Jurkat, Clone E6-1 (cell line): ENCODE measurements around the gene GLT1D1. TPM values are rescaled to one million over a fixed set of nuclear protein-coding genes. Genes with fewer than 3 reads are reported as not detected.
"Not testable (repeated sequence)": the region's sequence is repeated elsewhere in the genome, so short reads cannot be mapped to it uniquely, and the experiment has no call there.

Source experiments
- DNase-seq: peaks from one replicate; pipeline ENCODE4 v3.0.0-alpha.2; 2011; ENCODE audit warnings: low read depth, low spot score
- H3K4me3 ChIP-seq: 2 replicates; pipeline ENCODE4 v1.5.1; 2011; ENCODE audit warnings: mild to moderate bottlenecking, low read length, control low read depth, moderate library complexity
- polyA plus RNA-seq: library from polyadenylated mRNA; unstranded; fragments of >200 nt; gene quantifications from one replicate; pipeline ENCODE4 v1.2.1, GENCODE V29; 2012; ENCODE audit warnings: missing spikeins; ENCODE audit not compliant: insufficient read length, insufficient read depth

The GLT1D1 gene
- not detected for polyA plus RNA-seq

GRCh38 chr12:128852885-128853599, at the start of gene GLT1D1:
GLT1D1 (plus strand) TSS chr12:128853478; CDS start chr12:128853582, 104 bp downstream.
- no peak within 1 kb of the TSS for H3K4me3 ChIP-seq
- DNase-seq: no peak

GRCh38 chr12:128803788-128804187, 49.5 kb upstream of the GLT1D1 start:
- H3K4me3 ChIP-seq: no peak overlapping the region
- no peak for DNase-seq

GRCh38 chr12:128804762-128805161, 48.5 kb upstream of the GLT1D1 start:
- no peak for DNase-seq
- no peak overlapping the region for H3K4me3 ChIP-seq

GRCh38 chr12:128805406-128805805, 47.9 kb upstream of the GLT1D1 start:
- not testable (repeated sequence) for DNase-seq, H3K4me3 ChIP-seq

DNA sequence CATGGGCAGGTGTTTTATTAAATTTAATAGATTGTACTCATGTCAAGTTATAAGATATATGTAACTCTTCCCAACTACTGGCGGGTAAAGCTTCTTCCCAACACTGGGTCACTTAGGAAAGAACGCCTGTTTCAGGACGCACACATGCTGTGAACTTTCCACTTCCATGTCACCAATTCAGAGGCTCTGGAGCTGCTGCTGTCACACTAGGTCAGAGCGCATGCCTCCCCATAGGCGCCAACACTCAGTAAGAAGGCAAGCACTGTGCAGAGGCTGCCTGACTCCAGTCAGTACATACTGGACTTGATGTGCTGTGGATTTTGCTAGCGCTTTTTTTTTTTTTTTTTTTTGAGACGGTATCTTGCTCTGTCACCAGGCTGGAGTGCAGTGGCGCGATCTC, 46.7 kb upstream of the GLT1D1 start:
- H3K4me3 ChIP-seq: no peak overlapping the region
- DNase-seq: no peak

DNA sequence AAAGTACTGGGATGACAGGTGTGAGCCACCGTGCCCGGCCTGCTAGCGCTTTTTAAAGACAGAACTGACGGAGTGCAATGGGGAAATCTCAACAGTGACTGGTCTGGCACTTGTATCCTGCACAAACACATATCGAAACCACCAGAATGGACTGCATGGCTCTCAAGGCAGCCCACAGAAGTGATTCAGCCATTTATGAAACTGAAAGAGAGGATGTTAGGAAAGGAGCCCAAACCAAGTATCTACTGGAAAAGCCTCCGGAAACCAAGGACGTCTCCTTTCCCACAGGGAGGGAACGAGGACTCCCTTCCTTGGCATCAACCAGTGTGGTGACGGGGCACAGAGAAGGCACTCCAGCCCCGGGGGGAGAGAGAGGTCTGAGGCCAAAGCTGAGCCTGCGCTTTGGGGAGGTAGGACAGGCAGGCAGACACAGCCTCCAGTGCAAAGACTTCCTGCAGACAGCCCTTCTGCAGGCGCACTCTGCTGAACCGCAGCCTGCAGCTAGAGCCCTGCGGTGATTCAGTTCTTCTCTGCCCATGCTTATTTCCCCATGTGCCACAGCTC, 46.0 kb upstream of the GLT1D1 start:
- no peak for DNase-seq
- H3K4me3 ChIP-seq: no peak overlapping the region

GRCh38 chr12:128808651-128809050, 44.6 kb upstream of the GLT1D1 start:
- no peak overlapping the region for H3K4me3 ChIP-seq
- no peak for DNase-seq

GRCh38 chr12:128810182-128811127, 42.8 kb upstream of the GLT1D1 start:
- DNase-seq: no peak
- no peak overlapping the region for H3K4me3 ChIP-seq

DNA sequence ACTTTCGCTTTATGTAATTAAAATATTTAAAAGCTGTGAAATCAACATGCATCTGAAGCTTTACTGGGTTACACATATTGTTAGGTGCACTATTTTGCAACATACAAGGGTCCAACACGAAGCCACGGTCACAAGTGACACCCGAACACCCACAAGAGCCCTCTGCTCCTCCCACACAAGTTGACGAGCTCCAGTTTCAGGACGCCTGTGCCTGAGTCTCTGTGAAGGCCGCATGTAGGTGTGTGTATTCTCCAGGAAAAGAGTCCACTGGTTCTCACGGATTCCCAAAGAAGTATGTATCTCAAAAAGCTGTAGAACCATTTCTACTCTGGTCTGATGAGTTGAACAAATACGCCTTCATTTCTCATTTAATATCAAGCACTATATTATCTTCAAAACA, 41.5 kb upstream of the GLT1D1 start:
- DNase-seq: no peak
- no peak overlapping the region for H3K4me3 ChIP-seq

GRCh38 chr12:128813392-128813791, 39.9 kb upstream of the GLT1D1 start:
- no peak for DNase-seq
- no peak overlapping the region for H3K4me3 ChIP-seq

- DNase-seq: no peak
- no peak overlapping the region for H3K4me3 ChIP-seq
Observed at GRCh38 chr12:128813883-128814282, 39.4 kb upstream of the GLT1D1 start.

DNA sequence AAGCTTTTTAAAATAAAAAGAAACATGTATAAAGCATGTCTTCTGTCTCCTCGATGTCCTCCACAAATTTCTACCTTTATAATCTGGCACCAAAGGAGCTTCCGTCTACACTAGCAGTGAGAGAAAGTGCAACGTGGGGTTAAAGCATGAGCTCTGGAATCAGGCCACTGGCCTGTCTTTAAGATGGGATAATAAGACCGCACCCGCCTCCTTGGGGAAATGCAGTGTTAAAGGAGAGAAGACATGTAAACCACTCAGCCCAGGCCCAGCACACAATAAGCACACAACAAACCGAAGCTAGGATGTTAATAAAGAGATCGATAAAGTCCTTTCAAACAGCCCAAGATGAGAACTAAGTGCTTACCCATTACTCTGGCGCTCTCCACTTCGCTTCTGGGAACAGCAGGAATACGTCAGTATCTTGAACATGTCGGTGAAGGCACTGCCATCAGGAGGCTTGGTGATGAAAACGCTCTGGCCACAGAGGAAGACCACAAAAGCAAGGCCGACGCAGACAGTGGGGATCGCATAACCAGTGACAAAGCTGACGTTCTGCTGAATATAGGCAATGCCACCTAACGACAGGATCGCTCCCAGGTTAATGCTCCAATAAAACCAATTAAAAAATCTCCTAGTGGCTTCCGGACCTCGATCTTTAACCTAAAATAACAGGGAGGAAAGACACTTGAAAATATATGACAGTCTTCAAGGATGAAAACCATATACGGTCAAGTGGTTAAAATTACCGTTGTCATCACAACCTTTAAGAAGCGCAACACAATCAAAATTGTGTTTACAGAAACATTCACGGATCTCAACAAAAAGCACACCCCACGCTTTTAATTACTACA, 38.6 kb upstream of the GLT1D1 start:
- no peak overlapping the region for H3K4me3 ChIP-seq
- DNase-seq: no peak

- DNase-seq: no peak
- no peak overlapping the region for H3K4me3 ChIP-seq
Observed at GRCh38 chr12:128815779-128816642, 37.3 kb upstream of the GLT1D1 start.

- no peak overlapping the region for H3K4me3 ChIP-seq
- DNase-seq: no peak
Observed at GRCh38 chr12:128816643-128816920, 36.7 kb upstream of the GLT1D1 start.

- no peak overlapping the region for H3K4me3 ChIP-seq
- no peak for DNase-seq
Observed at GRCh38 chr12:128817111-128818015, 35.9 kb upstream of the GLT1D1 start.

- H3K4me3 ChIP-seq: no peak overlapping the region
- no peak for DNase-seq
Observed at GRCh38 chr12:128818065-128819022, 34.9 kb upstream of the GLT1D1 start.
